ENCODE measurements around the gene PRKAG2.
"Not testable (repeated sequence)": the region's sequence is repeated elsewhere in the genome, so short reads cannot be mapped to it uniquely, and the experiment has no call there.

The PRKAG2 gene

GRCh38 chr7:151854720-151855071 lies 22.2 kb downstream of the PRKAG2 start:
- DNase-seq (ENCODE audit: low read depth, low spot score) = no peak
- H3K27ac ChIP-seq = no peak overlapping the region

- DNase-seq (ENCODE audit: low read depth, low spot score) = no peak
- no peak overlapping the region for H3K27ac ChIP-seq
These were observed 22.8 kb downstream of the PRKAG2 start for GRCh38 chr7:151853896-151854719.

GRCh38 chr7:151852486-151853396 lies 24.2 kb downstream of the PRKAG2 start:
- no peak overlapping the region for H3K27ac ChIP-seq
- DNase-seq (ENCODE audit: low read depth, low spot score) = no peak

DNA sequence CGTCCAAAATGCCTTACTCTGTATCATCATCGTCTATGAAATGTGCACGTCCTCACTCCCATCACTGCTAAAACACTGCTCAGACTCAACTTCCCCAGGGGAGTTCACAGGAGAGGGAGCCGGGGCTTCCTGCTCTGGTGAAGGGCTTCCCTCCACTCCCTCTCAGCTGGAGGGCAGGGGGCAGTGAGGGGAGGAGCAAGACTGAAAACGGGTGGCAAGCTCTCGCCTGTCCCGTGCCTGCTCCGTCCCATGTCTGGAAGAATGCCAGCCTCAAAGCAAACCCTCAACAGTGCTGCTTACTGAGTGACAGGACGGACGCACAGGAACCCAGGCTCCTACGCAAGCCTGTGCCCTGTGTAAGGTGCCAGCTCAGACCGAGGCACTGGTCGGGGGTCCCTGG lies 25.1 kb downstream of the PRKAG2 start:
- H3K27ac ChIP-seq = no peak overlapping the region
- DNase-seq (ENCODE audit: low read depth, low spot score) = no peak

- DNase-seq (ENCODE audit: low read depth, low spot score) = peak; percentile 12
- no peak overlapping the region for H3K27ac ChIP-seq
These were observed 25.7 kb downstream of the PRKAG2 start for GRCh38 chr7:151851145-151851751.

DNA sequence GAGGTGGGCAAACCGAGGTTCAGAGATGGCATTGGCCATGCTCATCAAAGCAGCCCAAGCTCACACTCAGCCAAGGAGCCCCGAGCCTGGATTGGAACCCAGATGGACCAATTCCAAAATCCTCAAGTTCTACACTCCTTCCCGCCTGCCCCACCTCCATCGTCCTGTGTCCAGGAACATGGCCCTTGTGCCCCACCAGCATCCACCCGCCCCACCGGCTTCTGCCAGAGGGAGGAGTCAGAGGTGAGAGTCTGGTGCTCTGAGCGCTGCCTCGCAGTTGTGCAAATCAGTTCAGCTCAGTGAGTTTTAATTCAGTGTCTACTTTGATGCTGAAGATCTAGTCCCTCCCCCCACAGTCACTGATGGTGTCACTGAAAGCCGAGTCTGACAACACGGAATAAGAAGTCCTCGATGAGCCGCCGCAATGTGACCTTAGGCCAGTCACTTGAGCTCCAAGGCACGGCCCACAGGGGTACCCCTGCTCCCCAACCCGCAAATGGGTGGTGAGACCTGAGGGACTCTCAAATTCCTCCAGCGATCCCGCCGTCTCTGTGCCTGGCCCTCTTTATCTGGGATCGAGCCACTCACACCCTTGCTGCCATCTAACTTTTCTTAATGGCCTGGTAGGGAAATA lies 26.3 kb downstream of the PRKAG2 start:
- H3K27ac ChIP-seq = no peak overlapping the region
- DNase-seq (ENCODE audit: low read depth, low spot score) = no peak

DNA sequence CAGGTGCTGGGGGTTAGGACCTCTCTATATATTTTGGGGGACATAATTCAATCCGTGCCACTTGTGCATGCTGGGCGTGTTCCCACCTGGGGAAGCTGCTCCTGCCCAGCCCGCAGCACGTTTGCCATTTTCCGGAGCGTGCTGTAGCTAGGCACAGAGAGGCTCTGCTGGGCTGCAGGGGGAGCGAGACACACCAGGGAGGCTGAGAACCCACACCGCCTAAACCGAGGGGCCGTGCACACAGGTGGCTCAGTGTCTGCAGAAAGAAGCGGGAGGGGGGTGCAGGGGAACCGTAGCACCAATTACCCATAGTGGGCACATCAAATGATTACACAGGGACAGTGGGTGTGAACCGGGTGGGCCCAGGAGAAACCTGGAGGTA lies 27.0 kb downstream of the PRKAG2 start:
- no peak overlapping the region for H3K27ac ChIP-seq
- no peak for DNase-seq (ENCODE audit: low read depth, low spot score)

DNA sequence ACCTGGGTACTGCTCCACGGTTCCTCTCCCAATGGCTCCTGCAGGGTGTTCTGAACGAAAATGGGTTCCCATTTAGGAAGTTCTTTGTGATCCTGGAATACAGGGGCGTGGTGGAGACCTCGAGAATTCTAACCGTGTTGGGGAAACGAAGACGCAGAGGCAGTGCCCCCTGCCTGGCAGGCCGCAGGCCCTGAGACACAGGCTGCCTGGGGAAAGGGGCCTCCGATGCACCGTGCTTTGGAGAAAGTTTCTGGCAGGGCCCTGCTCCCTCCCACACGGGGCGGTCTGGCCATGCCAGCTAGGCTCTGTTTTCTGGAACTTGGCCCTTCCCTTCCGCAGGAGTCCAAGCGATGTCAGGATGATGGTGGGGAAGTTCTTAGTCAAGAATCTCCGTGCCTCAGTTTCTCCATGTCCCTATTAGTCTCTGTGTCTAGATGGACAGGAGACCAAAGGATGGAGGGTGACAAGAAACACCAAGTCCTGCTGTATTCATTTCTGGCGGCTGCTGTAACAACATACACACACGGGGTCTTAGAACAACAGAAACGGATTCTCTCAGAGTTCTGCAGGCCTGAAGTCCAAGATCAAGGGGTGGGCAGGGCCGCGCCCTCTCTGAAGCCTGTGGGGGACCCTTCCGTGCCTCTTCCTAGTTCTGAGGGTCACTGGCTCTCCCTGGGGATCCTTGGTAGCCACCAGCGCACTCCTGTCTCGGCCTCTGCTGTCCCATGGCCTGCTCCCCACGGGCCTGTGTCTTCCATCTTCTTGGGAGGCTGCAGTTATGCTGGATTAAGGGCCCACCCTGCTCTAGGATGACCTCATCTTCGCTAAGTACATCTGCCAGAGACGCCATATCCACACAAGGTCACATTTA lies 27.7 kb downstream of the PRKAG2 start:
- H3K27ac ChIP-seq = no peak overlapping the region
- no peak for DNase-seq (ENCODE audit: low read depth, low spot score)

- no peak for DNase-seq (ENCODE audit: low read depth, low spot score)
- H3K27ac ChIP-seq = no peak overlapping the region
These were observed 29.2 kb downstream of the PRKAG2 start for GRCh38 chr7:151847681-151848081.

GRCh38 chr7:151847136-151847535 lies 29.8 kb downstream of the PRKAG2 start:
- no peak overlapping the region for H3K27ac ChIP-seq
- no peak for DNase-seq (ENCODE audit: low read depth, low spot score)

GRCh38 chr7:151845412-151846205 lies 31.3 kb downstream of the PRKAG2 start:
- DNase-seq (ENCODE audit: low read depth, low spot score) = no peak
- no peak overlapping the region for H3K27ac ChIP-seq

GRCh38 chr7:151844825-151845200 lies 32.1 kb downstream of the PRKAG2 start:
- H3K27ac ChIP-seq = no peak overlapping the region
- DNase-seq (ENCODE audit: low read depth, low spot score) = no peak

DNA sequence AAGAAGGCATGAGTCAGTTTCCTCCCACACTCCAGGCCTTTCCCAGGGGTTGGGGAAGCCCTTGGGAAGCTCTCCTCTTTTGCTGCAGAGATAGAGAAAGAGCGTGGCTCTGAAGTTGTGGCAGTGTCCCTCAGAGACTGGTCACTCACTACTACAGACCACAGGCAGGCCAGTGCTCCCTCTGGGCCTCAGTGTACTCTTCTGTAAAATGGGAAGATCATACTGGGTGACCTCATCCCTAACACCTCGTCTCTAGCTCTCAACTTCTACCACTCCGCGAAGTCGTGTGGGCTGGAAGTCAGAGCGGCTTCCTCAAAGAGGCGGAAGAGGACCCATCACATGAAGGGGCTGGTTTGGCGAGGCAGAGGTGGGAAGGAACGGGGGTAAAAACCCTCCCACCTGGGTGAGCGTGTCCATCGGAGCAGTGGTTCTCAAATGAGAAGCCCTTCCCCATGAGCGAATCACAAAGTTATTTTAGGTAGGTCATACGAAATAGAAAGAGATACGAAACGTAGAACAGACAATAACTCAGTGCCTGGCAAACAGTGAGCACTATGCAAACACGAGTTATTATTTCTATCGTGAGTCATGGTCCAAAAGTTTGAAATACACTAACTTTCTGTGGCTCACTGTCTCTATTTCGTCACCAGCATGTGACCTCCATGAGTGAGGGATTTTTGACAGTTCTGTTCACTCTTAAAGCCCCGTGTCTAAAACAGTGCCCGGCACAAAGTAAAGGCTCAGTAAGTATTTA lies 32.7 kb downstream of the PRKAG2 start:
- H3K27ac ChIP-seq = no peak overlapping the region
- DNase-seq (ENCODE audit: low read depth, low spot score) = peak; percentile 8

DNA sequence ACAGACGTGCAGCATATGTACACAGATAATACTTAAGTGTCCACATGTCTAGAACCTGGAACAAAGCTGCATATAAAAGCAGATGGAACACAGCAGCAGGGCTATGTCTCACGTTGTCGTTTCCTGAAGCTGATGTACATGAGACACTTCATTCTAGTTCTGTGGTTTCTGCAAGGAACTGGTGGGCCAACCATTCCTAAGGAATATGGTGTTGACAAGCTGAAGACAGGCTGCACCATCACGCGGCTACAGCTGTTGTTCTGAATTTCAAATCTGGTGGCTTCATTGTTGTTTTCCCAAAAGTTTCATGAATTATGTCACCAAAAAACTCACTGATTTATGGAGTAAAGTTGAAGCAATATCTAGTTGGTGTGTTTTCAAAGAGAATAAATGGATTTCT lies 33.7 kb downstream of the PRKAG2 start:
- no peak for DNase-seq (ENCODE audit: low read depth, low spot score)
- H3K27ac ChIP-seq = no peak overlapping the region

DNA sequence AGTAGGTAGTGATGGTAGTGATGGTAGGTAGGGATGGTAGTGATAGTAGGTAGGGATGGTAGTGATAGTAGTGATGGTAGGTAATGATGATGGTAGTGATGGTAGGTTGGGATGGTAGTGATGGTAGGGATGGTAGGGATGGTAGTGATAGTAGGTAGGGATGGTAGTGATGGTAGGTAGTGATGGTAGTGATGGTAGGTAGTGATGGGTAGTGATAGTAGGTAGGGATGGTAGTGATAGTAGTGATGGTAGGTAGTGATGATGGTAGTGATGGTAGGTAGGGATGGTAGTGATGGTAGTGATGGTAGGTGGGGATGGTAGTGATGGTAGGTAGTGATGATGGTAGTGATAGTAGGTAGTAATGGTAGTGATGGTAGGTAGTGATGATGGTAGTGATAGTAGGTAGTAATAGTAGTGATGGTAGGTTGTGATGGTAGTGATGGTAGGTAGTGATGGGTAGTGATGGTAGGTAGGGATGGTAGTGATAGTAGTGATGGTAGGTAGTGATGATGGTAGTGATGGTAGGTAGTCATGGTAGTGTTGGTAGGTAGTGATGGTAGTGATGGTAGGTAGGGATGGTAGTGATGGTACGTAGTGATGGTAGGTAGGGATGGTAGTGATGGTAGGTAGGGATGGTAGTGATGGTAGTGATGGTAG lies 35.4 kb downstream of the PRKAG2 start:
- H3K27ac ChIP-seq; DNase-seq (ENCODE audit: low read depth, low spot score): not testable (repeated sequence)

DNA sequence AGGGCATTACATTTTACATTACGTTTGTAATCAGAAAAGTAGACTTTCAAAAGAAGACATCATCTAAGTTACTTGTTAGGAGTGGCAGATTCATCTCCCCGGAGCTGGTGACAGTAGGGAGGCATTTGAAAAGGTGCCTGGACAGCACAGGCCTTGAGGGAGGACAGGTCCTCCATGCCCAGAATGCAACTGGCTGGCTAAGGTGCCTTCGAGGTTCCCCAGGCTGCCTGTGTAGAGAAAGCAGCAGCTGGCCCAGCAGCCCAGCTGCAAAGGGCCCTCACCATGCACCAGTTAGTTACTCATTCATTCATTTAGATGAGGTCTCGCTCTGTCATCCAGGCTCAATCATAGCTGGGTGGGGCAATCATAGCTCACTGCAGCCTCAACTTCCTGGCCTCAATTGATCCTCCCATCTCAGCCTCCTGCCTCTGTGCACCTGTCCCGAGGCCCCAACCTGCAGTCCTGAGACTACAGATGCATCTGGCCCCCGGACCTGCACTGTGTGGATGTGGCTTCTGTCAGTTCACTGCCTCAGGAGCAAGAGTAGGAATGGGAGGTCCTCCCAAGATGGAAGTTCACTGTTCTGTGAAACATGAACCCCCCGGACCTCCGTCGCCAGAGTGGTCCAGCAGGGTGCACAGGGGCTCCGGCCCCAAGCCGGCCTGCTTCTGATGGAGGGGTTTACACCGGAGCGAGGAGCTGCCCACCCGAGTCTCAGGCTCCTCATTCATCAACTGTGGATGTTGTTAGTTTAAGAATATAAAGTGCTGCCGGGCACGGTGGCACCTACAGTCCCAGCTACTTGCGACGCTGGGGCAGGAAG lies 36.6 kb downstream of the PRKAG2 start:
- no peak for DNase-seq (ENCODE audit: low read depth, low spot score)
- H3K27ac ChIP-seq = no peak overlapping the region

- H3K27ac ChIP-seq = no peak overlapping the region
These were observed 37.4 kb downstream of the PRKAG2 start for GRCh38 chr7:151839451-151839921.

More at GRCh38 chr7:151839451-151839921, 37.4 kb downstream of the PRKAG2 start:
- DNase-seq (ENCODE audit: low read depth, low spot score) = no peak

Data from epithelial cell of prostate (primary cell).